SK-N-SH (cell line): ENCODE results near the gene GLT8D1.

ENCODE experiments used
- CHD2 ChIP-seq: fragments of 150-350 bp; IDR thresholded peaks from 2 replicates; pipeline ENCODE4 v1.6.1; 2018; ENCODE audit warnings: low read length; ENCODE audit not compliant: partially characterized antibody
- CTCF ChIP-seq: fragments of 200-600 bp; sonication (generic); IDR thresholded peaks from 2 replicates; pipeline ENCODE4 v1.6.1; 2017; ENCODE audit warnings: antibody characterized with exemption, mild to moderate bottlenecking, moderate library complexity
- GABPA ChIP-seq: IDR thresholded peaks from 2 replicates; pipeline ENCODE4 v1.4.0; 2012; ENCODE audit warnings: low read depth, mild to moderate bottlenecking
- JUND ChIP-seq: IDR thresholded peaks from 2 replicates; pipeline ENCODE4 v1.4.0; 2012
- MAX ChIP-seq: IDR thresholded peaks from 2 replicates; pipeline ENCODE4 v1.4.0; 2012; ENCODE audit warnings: low read depth
- POLR2AphosphoS5 ChIP-seq: IDR thresholded peaks from 2 replicates; pipeline ENCODE4 v1.6.1; 2012; ENCODE audit warnings: low read depth, low read length
- RCOR1 ChIP-seq: fragments of 150-350 bp; IDR thresholded peaks from 2 replicates; pipeline ENCODE4 v1.6.1; 2017; ENCODE audit warnings: antibody characterized with exemption, low read length
- TAF1 ChIP-seq: IDR thresholded peaks from 2 replicates; pipeline ENCODE4 v1.6.1; 2012; ENCODE audit warnings: low read depth, mild to moderate bottlenecking, low read length, moderate library complexity, borderline replicate concordance
- TCF12 ChIP-seq: IDR thresholded peaks from 2 replicates; pipeline ENCODE4 v1.4.0; 2012
- TF ChIP-seq, protein P1 (sequence below): IDR thresholded peaks from 2 replicates; pipeline ENCODE4 v1.6.1; 2012; ENCODE audit warnings: mild to moderate bottlenecking, low read depth, low read length, moderate library complexity

GRCh38 chr3:52651592-52651991 lies 54.0 kb downstream of the GLT8D1 start:
- TF ChIP-seq CTCF (no peak), JUND (no peak), RCOR1 (no peak), GABPA (no peak), TAF1 (no peak), POLR2AphosphoS5 (no peak), CHD2 (no peak), MAX (no peak), TCF12 (no peak)
- TF ChIP-seq, protein P1, sequence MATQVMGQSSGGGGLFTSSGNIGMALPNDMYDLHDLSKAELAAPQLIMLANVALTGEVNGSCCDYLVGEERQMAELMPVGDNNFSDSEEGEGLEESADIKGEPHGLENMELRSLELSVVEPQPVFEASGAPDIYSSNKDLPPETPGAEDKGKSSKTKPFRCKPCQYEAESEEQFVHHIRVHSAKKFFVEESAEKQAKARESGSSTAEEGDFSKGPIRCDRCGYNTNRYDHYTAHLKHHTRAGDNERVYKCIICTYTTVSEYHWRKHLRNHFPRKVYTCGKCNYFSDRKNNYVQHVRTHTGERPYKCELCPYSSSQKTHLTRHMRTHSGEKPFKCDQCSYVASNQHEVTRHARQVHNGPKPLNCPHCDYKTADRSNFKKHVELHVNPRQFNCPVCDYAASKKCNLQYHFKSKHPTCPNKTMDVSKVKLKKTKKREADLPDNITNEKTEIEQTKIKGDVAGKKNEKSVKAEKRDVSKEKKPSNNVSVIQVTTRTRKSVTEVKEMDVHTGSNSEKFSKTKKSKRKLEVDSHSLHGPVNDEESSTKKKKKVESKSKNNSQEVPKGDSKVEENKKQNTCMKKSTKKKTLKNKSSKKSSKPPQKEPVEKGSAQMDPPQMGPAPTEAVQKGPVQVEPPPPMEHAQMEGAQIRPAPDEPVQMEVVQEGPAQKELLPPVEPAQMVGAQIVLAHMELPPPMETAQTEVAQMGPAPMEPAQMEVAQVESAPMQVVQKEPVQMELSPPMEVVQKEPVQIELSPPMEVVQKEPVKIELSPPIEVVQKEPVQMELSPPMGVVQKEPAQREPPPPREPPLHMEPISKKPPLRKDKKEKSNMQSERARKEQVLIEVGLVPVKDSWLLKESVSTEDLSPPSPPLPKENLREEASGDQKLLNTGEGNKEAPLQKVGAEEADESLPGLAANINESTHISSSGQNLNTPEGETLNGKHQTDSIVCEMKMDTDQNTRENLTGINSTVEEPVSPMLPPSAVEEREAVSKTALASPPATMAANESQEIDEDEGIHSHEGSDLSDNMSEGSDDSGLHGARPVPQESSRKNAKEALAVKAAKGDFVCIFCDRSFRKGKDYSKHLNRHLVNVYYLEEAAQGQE = no peak
